Tibial nerve (tissue), 3 donors: ENCODE measurements around the gene CRHR1.

Experiments used
- EP300 ChIP-seq, 2 donors: sonication (generic); formaldehyde crosslinking; IDR thresholded peaks; one replicate each; pipeline ENCODE4 v1.6.1; 2017; ENCODE audit warnings: antibody characterized with exemption in 2 of 2, mild to moderate bottlenecking in 1 of 2
- POLR2A ChIP-seq, 2 donors: fragments of 450-650 bp; IDR thresholded peaks; one replicate each; pipeline ENCODE4 v1.6.1; 2017; ENCODE audit warnings: antibody characterized with exemption in 2 of 2, mild to moderate bottlenecking in 2 of 2, moderate library complexity in 2 of 2

DNA sequence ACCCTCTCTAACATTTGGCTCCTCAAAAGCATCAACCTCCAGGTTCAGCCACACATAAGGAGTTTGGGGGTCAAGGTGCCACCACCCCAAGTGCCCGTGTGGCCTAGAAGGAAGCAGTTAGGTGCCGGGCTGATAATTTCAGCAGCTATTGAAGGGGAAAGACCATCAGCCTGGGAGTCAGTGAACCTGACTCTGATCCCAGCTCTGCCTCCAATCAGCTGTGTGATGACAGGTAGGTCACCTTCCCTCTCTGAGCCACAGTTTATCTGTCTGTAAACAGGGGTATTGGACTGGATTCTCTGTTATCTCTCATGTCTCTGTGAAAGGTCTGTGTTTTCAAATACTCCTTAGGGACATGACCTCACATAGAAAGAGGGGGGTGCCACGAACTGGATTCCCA, 3.9 kb downstream of the CRHR1 start:
- no peak for TF ChIP-seq POLR2A (IDR thresholded peaks at IDR 0.05)
- no peak for TF ChIP-seq EP300 (IDR thresholded peaks at IDR 0.05)
